KOPT-K1 (cell line): Measurements from ENCODE around the gene RHCE.
"Not testable (repeated sequence)": the region's sequence is repeated elsewhere in the genome, so short reads cannot be mapped to it uniquely, and the experiment has no call there.

Source experiments
- H3K27ac ChIP-seq: fragments of 200-600 bp; sonication (generic); 2 replicates; pipeline ENCODE4 v1.5.1; 2016; ENCODE audit warnings: antibody characterized with exemption, mild to moderate bottlenecking, low read depth, low read length; ENCODE audit not compliant: poor library complexity, severe bottlenecking
- H3K36me3 ChIP-seq: fragments of 200-600 bp; sonication (generic); 2 replicates; pipeline ENCODE4 v1.5.1; 2017; ENCODE audit warnings: antibody characterized with exemption, mild to moderate bottlenecking, low read length, moderate library complexity; ENCODE audit not compliant: insufficient read depth
- H3K9me3 ChIP-seq: fragments of 200-600 bp; sonication (generic); 2 replicates; pipeline ENCODE4 v1.5.1; 2017; ENCODE audit warnings: antibody characterized with exemption, low read length, mild to moderate bottlenecking; ENCODE audit not compliant: insufficient read depth, poor library complexity, severe bottlenecking

RHCE gene

GRCh38 chr1:25425098-25426085 lies 4.8 kb upstream of the RHCE start:
- no peaks in the 10 kb centered on the region for H3K36me3 ChIP-seq
- no peak overlapping the region for H3K27ac ChIP-seq

DNA sequence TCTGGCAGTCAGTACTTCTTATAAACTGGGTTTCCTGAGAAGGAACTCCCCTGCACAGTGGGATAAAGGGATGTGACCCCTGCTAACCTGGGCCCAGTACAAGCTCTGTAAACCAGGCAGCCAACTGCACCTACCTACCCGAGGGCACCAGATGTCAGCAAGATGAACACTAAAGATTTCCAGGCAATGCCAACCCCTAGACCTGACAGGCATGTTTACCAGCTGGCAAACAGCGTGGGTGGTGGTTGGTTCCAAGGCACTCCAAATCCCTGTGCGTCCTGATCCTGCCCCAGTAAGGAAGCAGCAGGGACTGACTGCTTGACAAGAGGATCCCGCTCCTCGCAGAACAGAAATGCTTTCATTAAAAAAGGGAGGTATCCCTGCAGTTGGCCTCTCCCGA lies 2.6 kb upstream of the RHCE start:
- not testable (repeated sequence) for H3K9me3 ChIP-seq, H3K27ac ChIP-seq, H3K36me3 ChIP-seq

More at GRCh38 chr1:25425098-25426085, 4.8 kb upstream of the RHCE start:
- no peaks in the 10 kb centered on the region for H3K9me3 ChIP-seq

DNA sequence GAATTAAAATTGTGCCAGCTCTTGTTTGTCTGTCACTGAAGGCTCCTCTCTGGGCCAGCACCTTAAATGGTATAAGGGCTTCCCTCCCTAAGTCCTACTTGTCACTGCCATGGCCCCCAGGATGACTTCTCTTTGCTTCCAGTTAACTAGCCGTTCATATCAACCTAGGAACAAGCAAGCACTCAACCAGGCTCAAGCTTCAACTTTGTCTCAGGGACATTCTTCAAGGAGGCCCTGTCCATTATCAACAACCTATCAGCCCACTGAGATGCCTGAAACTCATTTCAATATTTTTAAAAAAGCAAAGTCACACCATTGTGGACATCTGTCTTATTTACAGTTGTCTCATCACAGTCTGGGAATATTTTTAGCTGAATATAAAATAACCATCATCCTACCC lies 1.3 kb downstream of the RHCE start:
- not testable (repeated sequence) for H3K27ac ChIP-seq, H3K9me3 ChIP-seq, H3K36me3 ChIP-seq

- not testable (repeated sequence) for H3K9me3 ChIP-seq, H3K36me3 ChIP-seq, H3K27ac ChIP-seq
These were observed 3.3 kb downstream of the RHCE start for GRCh38 chr1:25417280-25417679.

DNA sequence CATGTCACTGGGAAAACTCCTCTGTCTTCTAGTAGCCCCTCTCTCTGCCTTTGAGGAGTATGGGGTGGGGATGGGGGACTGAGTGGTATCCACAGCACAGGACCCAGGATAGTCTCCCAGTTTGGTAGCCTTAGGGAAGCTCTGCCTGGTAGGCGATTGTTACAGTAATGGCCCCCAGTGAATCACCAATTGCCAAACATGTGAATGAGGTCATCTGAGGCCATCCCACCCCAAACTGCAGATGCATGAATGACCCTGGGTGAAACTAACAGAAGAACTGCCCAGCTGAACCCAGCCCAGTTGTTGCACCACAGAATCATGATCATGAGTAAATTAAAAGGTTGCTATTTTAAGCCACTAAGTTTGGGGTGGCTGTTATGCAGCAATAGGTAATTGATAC lies 6.0 kb downstream of the RHCE start:
- not testable (repeated sequence) for H3K27ac ChIP-seq, H3K9me3 ChIP-seq, H3K36me3 ChIP-seq

- not testable (repeated sequence) for H3K27ac ChIP-seq, H3K36me3 ChIP-seq
These were observed 6.5 kb downstream of the RHCE start for GRCh38 chr1:25414157-25414556.

DNA sequence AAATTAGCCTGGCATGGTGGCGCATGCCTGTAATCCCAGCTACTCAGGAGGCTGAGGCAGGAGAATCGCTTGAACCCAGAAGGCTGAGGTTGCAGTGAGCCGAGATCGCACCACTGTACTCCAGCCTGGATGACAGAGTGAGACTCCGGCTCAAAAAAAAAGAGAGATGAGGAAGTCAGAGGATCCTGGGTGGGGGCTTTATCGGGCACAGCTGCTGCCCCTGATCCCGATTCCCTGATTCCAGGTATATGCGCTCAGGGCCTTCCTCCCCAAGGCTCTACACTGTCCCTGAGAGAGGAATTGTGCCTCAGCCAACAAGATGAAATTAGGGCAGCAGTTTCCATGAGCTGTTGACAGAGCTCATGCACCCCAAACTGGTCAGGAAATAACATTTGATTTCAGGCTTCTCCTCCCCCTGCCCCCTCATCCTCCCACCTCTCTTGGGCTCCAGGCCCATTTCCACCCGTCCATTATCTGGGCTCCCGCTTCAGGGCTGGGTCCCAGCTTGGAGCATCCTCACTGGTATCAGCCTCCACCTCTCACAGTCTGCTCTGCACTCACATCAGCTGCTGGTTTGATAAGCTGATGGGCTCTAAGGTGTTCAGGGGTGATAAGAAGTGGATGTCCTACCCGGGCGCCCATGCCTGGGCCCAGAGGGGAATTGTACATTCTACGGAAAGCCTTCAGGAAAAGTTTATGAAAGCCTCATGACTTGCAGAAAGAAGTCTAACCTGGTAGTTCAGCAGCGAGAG lies 7.6 kb downstream of the RHCE start:
- H3K27ac ChIP-seq, H3K36me3 ChIP-seq, H3K9me3 ChIP-seq: not testable (repeated sequence)

More at GRCh38 chr1:25414157-25414556, 6.5 kb downstream of the RHCE start:
- H3K9me3 ChIP-seq, result not testable (repeated sequence)

DNA sequence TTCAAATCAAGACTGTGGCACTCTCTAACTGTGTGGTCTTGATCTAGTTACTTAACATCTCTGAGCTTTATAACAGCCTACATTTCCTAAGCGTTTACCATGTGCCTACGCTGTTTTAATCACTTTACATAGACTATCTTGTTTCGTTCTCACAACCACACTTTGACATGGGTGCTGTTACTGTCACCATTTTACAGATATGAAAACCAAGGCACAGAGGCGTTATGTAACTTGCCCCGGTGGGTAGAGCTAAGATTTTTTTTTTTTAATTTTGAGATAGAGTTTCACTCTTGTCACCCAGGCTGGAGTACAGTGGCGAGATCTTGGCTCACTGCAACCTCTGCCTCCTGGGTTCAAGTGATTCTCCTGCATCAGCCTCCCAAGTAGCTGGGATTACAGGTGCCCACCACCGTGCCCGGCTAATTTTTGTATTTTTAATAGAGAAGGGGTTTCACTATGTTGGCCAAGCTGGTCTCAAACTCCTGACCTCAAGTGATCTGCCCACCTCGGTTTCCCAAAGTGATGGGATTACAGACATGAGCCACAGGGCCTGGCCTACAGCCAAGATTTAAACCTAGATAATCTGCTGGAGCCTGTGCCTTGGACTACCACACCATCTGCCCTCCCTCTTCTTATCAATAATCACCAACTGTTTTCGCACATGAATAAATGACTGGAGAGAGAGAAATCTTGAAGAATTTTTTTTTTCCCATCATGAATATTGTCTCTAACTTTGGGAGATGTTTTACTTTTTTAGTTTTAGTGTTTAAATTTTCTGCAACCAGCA lies 10.8 kb downstream of the RHCE start:
- H3K27ac ChIP-seq, H3K9me3 ChIP-seq, H3K36me3 ChIP-seq: not testable (repeated sequence)

- not testable (repeated sequence) for H3K36me3 ChIP-seq, H3K9me3 ChIP-seq, H3K27ac ChIP-seq
These were observed 14.8 kb downstream of the RHCE start for GRCh38 chr1:25405731-25406305.

- H3K9me3 ChIP-seq, H3K36me3 ChIP-seq, H3K27ac ChIP-seq: not testable (repeated sequence)
These were observed 17.4 kb downstream of the RHCE start for GRCh38 chr1:25402947-25403803.

- not testable (repeated sequence) for H3K36me3 ChIP-seq, H3K27ac ChIP-seq
These were observed 22.5 kb downstream of the RHCE start for GRCh38 chr1:25398079-25398478.

GRCh38 chr1:25397549-25397948 lies 23.1 kb downstream of the RHCE start:
- H3K36me3 ChIP-seq, H3K9me3 ChIP-seq, H3K27ac ChIP-seq: not testable (repeated sequence)

More at GRCh38 chr1:25398079-25398478, 22.5 kb downstream of the RHCE start:
- H3K9me3 ChIP-seq, result not testable (repeated sequence)

GRCh38 chr1:25392841-25393240 lies 27.8 kb downstream of the RHCE start:
- Histone ChIP-seq H3K9me3 (no peaks in the 10 kb centered on the region), H3K36me3 (no peaks in the 10 kb centered on the region), H3K27ac (no peak overlapping the region)

DNA sequence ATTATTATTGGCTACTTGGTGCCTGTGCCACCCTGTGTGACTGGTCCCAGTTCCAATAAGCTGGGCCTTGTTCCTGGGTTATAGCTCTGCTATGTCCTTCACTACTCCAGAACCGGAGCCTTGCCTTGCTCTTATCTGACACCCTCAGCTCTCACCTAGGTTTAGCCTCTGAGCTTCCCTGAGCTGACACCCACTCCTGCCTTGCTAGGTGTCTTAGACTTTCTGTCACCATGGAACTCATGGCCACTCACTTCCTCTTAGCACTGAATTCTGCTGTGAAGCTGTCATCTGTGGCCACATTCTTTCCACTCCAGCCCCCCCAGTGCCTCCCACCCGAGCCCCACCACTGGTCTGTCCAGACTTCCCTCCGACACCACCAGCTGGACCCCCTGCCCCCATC lies 30.9 kb downstream of the RHCE start:
- H3K27ac ChIP-seq, H3K36me3 ChIP-seq, H3K9me3 ChIP-seq: not testable (repeated sequence)
